Prostate gland (tissue), 2 donors: ENCODE results near the gene MAP3K9. TPM values are rescaled to one million over a fixed set of nuclear protein-coding genes. Genes with fewer than 3 reads are reported as not detected.

ENCODE experiments used
- DNase-seq: peaks from one replicate; pipeline ENCODE4 v3.0.0-alpha.2; 2019; ENCODE audit warnings: low spot score
- H3K27ac ChIP-seq, 2 donors: fragments of 200-600 bp; sonication (generic); 2 replicates each; pipeline ENCODE4 v1.5.1; 2017 to 2019
- H3K27me3 ChIP-seq: fragments of 200-600 bp; sonication (generic); replicated peaks from 2 replicates; pipeline ENCODE4 v1.5.1; 2019; ENCODE audit not compliant: insufficient read depth
- H3K36me3 ChIP-seq, 2 donors: fragments of 200-600 bp; sonication (generic); 1 replicate in 1 of 2; 2 replicates in 1 of 2; pipeline versions ENCODE4 v1.5.1 to v1.8.1; 2017 to 2019
- H3K4me1 ChIP-seq: fragments of 200-600 bp; sonication (generic); replicated peaks from 2 replicates; pipeline ENCODE4 v1.5.1; 2019
- H3K4me3 ChIP-seq, 2 donors: fragments of 200-600 bp; sonication (generic); 2 replicates each; pipeline ENCODE4 v1.5.1; 2017 to 2019
- H3K9me3 ChIP-seq: fragments of 200-600 bp; sonication (generic); 2 replicates; pipeline ENCODE4 v1.5.1; 2017
- POLR2A ChIP-seq: fragments of 450-650 bp; IDR thresholded peaks from one replicate; pipeline ENCODE4 v1.6.1; 2016; ENCODE audit warnings: antibody characterized with exemption, mild to moderate bottlenecking
- POLR2AphosphoS5 ChIP-seq: sonication (generic); formaldehyde crosslinking; IDR thresholded peaks from one replicate; pipeline ENCODE4 v1.6.1; 2017; ENCODE audit warnings: antibody characterized with exemption
- WGBS: methylation state at CpG from one replicate; pipeline ENCODE4 v1.1.5; 2018; 5-methylcytosine and 5-hydroxymethylcytosine counted together
- intact Hi-C: fragments of 100-400 bp; cut with DNase I; formaldehyde crosslinking; loops from one replicate; pipeline ENCODE4 v1.14.2; 2022
- total RNA-seq, 2 donors: library from RNA; depleted of rRNA; stranded (reverse); fragments of >200 nt; gene quantifications; one replicate each; pipeline ENCODE4 v1.1.0, GENCODE V29; 2016
- TF ChIP-seq, protein P1 (sequence below), 4 experiments: fragments of 200-600 bp in 2 of 4; fragments of 450-650 bp in 2 of 4; sonication (generic) in 2 of 4; IDR thresholded peaks; 1 replicate in 3 of 4; 2 replicates in 1 of 4; pipeline ENCODE4 v1.5.1; 2016 to 2019; ENCODE audit warnings: antibody characterized with exemption in 4 of 4, mild to moderate bottlenecking in 2 of 4, moderate library complexity in 2 of 4

The MAP3K9 gene
- total RNA-seq, 2 donors from 2014 or later: 5.3 to 9.5 TPM

DNA sequence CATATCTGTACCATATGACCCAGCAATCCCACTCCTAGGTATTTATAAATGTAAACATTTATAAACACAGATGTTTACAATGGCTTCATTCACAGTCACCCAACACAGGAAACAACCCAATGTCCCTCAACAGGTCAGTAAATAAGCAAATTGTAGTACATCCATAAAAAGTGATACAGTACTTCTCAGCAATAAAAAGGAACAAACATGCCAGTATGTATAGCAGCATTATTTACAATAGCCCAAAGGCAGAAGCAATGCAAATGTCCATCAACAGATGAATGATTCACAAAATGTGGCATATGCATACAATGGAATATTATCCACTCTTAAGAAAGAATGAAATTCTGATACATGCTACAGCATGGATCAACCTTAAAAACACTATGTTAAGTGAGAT lies 27.6 kb upstream of the MAP3K9 start:
- DNase-seq: no peak

DNA sequence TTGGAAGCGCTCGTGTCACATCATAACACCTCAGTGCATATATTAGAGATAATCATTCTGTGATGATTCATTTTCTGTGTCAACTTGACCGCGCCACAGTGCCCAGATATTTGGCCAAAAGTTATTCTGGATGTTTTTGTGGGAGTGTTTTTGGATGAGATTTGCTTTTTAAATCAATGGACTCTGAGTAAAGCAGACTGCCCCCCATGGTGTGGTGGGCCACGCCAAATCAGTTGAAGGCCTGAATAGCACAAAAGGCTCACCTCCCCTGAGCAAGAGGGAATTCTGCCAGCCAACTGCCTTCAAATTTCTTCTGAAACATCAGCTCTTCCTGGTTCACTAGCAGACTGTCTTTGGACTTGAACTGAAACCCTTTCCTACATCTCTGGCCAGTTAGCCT lies 24.6 kb upstream of the MAP3K9 start:
- Histone ChIP-seq H3K27ac (no peak overlapping the region), H3K4me3 (no peak overlapping the region), H3K27me3 (no peaks in the 10 kb centered on the region), H3K4me1 (no peaks in the 10 kb centered on the region), H3K36me3 (no peaks in the 10 kb centered on the region), H3K9me3 (no peaks in the 10 kb centered on the region)
- TF ChIP-seq POLR2A (no peak), POLR2AphosphoS5 (no peak)
- TF ChIP-seq, protein P1, sequence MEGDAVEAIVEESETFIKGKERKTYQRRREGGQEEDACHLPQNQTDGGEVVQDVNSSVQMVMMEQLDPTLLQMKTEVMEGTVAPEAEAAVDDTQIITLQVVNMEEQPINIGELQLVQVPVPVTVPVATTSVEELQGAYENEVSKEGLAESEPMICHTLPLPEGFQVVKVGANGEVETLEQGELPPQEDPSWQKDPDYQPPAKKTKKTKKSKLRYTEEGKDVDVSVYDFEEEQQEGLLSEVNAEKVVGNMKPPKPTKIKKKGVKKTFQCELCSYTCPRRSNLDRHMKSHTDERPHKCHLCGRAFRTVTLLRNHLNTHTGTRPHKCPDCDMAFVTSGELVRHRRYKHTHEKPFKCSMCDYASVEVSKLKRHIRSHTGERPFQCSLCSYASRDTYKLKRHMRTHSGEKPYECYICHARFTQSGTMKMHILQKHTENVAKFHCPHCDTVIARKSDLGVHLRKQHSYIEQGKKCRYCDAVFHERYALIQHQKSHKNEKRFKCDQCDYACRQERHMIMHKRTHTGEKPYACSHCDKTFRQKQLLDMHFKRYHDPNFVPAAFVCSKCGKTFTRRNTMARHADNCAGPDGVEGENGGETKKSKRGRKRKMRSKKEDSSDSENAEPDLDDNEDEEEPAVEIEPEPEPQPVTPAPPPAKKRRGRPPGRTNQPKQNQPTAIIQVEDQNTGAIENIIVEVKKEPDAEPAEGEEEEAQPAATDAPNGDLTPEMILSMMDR (IDR thresholded peaks at IDR 0.05): no peak
- 99% methylated on average over 5 of the region's 5 CpGs for WGBS
- intact Hi-C loops: no loop called here
- DNase-seq: no peak

More for the DNA sequence above, 27.6 kb upstream of the MAP3K9 start:
- no peaks in the 10 kb centered on the region for H3K9me3 ChIP-seq
- H3K36me3 ChIP-seq: no peaks in the 10 kb centered on the region
- no peak overlapping the region for H3K27ac ChIP-seq
- TF ChIP-seq POLR2AphosphoS5 (no peak), POLR2A (no peak)
- TF ChIP-seq, protein P1 (IDR thresholded peaks at IDR 0.05): no peak
- H3K4me1 ChIP-seq: no peaks in the 10 kb centered on the region
- no peaks in the 10 kb centered on the region for H3K27me3 ChIP-seq
- H3K4me3 ChIP-seq: no peak overlapping the region
- intact Hi-C loops: no loop called here

DNA sequence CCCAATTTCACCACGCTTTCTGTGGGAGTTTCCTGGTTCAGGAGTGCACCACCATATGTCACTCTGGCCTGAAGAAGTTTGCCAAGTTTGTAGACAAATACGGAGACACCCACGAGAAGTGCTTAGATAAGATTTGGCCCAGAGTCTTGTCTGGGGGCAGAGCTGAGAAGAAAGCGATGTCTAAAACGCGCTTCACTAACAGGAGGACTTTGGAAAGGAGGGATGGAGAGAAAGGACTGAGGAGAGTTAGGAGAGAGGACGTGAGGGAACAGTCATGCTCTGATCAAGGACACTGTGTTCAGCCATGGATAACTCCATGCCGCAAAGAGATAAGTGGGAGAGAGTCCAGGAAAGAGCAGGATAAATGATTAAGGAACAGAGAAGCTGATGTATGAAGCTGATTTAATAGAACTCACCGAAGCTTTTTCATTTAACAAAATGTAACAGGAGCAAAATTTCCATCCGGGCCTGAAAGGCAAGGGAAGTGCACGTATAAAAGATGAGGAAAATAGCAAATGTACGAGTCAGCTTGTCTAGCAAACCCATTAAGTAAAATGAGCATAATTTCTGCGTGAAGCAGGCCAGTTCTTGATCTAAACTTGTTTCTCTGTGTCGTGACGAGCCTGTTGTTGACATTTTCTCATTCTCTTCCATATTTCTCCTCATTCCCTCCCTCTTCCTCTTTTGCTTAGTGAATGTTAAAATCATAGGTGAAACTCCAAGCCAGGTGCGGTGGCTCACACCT lies 23.4 kb upstream of the MAP3K9 start:
- WGBS: 52% methylated on average over 16 of the region's 16 CpGs
- no peak overlapping the region for H3K27ac ChIP-seq
- TF ChIP-seq POLR2AphosphoS5 (no peak), POLR2A (no peak)
- TF ChIP-seq, protein P1 (IDR thresholded peaks at IDR 0.05): no peak
- no peak for DNase-seq
- no peaks in the 10 kb centered on the region for H3K36me3 ChIP-seq
- intact Hi-C loops: no loop called here
- no peaks in the 10 kb centered on the region for H3K27me3 ChIP-seq
- no peaks in the 10 kb centered on the region for H3K4me1 ChIP-seq
- no peak overlapping the region for H3K4me3 ChIP-seq
- no peaks in the 10 kb centered on the region for H3K9me3 ChIP-seq

DNA sequence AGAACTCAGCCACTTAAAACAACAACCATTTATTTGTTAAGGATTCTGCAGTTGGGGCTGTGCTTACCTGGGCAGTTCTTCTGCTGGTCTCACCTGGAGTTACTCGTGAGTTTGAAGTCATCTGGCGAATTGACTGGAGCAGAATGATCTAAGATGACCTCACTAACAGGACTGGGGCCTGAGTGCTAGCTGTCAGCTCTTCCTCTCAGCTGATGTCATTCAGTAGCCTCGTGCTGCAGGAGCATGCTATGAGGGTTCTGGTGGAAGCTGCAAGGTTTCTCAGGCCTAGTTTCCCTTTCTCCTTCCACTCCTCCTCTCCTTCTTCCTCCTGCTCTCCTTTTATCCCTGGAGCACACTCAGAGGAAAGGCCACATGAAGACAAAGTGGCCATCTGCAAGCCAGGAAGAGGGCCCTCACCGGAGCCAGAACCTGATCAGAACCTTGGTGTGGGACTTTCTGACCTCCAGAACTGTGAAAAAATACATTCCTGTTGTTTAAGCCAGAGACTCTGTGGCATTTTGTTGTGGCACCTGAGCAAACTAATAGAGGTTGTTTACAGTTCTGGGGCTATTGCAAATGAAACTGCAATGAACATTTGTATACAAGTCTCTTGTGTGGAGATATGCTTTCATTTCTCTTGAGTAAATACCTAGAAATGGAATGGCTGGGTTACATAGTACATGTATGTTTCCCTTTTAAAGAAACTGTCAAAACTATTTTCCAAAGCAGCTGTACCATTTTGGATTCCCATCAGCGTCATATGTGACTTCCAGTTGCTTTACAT lies 21.9 kb upstream of the MAP3K9 start:
- no peak overlapping the region for H3K27ac ChIP-seq
- 70% methylated on average over 5 of the region's 5 CpGs for WGBS
- TF ChIP-seq POLR2AphosphoS5 (no peak), POLR2A (no peak)
- TF ChIP-seq, protein P1 (IDR thresholded peaks at IDR 0.05): no peak
- no peak overlapping the region for H3K4me3 ChIP-seq
- no peaks in the 10 kb centered on the region for H3K9me3 ChIP-seq
- intact Hi-C loops: no loop called here
- no peaks in the 10 kb centered on the region for H3K27me3 ChIP-seq
- no peaks in the 10 kb centered on the region for H3K36me3 ChIP-seq
- no peaks in the 10 kb centered on the region for H3K4me1 ChIP-seq
- no peak for DNase-seq
